ENCODE results near the gene CYB5RL.

CYB5RL gene

DNA sequence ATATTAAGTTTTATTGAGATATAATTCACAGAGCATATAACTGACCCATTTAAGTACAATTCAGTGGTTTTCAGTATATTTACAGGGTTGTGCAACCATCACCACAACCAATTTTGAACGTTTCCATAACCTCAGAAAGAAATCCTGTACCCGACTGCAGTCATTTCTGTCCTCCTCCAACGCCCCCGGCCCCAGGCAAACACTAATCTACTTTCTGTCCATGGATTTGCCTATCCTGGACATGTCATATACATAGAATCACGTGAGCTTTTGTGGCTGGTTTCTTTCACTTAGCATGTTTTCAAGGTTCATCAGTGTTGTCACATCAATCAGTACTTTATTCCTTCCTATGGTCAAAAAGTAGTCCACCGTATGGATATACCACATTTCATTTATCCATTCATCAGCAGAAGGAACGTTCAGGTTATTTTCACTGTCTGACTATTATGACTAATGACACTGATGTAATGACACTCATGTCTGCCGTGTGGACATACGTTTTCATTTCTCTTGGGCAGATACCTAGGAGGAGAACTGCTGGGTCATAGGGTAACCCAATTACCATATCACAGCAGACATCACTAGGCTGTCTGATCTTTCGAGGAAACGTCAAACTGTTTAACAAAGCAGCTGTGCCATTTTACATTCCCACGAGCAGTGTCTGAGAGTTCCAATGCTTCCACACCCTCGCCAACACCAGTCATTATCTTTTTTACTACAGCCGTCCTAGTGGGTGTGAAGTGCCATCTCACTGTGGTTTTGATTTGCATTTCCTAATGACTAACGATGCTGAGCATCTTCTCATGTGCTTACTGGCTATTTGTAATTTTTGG is 30.9 kb upstream of the CYB5RL start:
- H3K4me1 ChIP-seq (ENCODE audit: insufficient read depth, poor library complexity, severe bottlenecking) = no peaks in the 10 kb centered on the region
- H3K27me3 ChIP-seq (ENCODE audit: insufficient read depth, poor library complexity, severe bottlenecking) = no peaks in the 10 kb centered on the region
- no peak overlapping the region for H3K27ac ChIP-seq (ENCODE audit: poor library complexity, severe bottlenecking)
- DNase-seq (ENCODE audit: low spot score) = no peak
- H3K9me3 ChIP-seq (ENCODE audit: severe bottlenecking) = no peaks in the 10 kb centered on the region
- no peak for ATAC-seq (ENCODE audit: low read depth)
- H3K36me3 ChIP-seq (ENCODE audit: low read depth) = no peaks in the 10 kb centered on the region
- no peak overlapping the region for H3K4me3 ChIP-seq (ENCODE audit: severe bottlenecking)
- TF ChIP-seq, protein P1, sequence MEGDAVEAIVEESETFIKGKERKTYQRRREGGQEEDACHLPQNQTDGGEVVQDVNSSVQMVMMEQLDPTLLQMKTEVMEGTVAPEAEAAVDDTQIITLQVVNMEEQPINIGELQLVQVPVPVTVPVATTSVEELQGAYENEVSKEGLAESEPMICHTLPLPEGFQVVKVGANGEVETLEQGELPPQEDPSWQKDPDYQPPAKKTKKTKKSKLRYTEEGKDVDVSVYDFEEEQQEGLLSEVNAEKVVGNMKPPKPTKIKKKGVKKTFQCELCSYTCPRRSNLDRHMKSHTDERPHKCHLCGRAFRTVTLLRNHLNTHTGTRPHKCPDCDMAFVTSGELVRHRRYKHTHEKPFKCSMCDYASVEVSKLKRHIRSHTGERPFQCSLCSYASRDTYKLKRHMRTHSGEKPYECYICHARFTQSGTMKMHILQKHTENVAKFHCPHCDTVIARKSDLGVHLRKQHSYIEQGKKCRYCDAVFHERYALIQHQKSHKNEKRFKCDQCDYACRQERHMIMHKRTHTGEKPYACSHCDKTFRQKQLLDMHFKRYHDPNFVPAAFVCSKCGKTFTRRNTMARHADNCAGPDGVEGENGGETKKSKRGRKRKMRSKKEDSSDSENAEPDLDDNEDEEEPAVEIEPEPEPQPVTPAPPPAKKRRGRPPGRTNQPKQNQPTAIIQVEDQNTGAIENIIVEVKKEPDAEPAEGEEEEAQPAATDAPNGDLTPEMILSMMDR (IDR thresholded peaks at IDR 0.05; ENCODE audit: poor library complexity, severe bottlenecking) = no peak

DNA sequence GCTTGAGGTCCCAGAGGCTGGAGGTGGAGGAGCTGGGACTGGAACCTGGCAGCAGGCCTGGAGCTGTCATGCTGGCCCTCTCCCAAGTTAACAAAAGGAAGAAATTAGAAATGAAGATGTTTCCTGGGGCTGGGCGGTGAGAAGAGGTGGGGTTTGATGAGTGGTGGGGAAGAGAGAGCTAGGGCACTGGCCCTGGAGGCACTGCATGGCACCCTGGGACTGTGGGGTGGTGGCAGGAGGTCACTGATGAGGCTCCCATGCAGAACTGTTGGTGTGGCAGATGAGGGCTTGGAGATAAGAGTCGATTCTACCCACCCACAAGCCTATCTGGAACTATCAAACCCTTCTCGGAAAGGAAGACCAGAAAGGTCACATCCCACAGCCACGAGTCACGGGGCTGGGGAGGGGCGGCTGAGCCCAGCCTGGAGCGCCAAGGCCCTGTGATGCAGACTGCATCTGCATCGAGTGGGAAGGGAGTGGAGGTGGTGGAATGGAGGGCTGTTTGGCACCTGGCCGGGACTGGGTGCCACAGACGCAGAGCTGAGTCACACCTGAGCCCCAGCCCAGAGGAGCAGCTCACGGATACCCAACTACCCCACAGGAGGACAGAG is 29.6 kb upstream of the CYB5RL start:
- Histone ChIP-seq H3K4me1 (ENCODE audit: insufficient read depth, poor library complexity, severe bottlenecking) (no peaks in the 10 kb centered on the region), H3K27ac (ENCODE audit: poor library complexity, severe bottlenecking) (no peak overlapping the region), H3K36me3 (ENCODE audit: low read depth) (no peaks in the 10 kb centered on the region), H3K4me3 (ENCODE audit: severe bottlenecking) (no peak overlapping the region), H3K9me3 (ENCODE audit: severe bottlenecking) (no peaks in the 10 kb centered on the region), H3K27me3 (ENCODE audit: insufficient read depth, poor library complexity, severe bottlenecking) (no peaks in the 10 kb centered on the region)
- ATAC-seq (ENCODE audit: low read depth) (peak; percentile 57), DNase-seq (ENCODE audit: low spot score) (no peak)
- TF ChIP-seq, protein P1 (IDR thresholded peaks at IDR 0.05; ENCODE audit: poor library complexity, severe bottlenecking) = no peak

DNA sequence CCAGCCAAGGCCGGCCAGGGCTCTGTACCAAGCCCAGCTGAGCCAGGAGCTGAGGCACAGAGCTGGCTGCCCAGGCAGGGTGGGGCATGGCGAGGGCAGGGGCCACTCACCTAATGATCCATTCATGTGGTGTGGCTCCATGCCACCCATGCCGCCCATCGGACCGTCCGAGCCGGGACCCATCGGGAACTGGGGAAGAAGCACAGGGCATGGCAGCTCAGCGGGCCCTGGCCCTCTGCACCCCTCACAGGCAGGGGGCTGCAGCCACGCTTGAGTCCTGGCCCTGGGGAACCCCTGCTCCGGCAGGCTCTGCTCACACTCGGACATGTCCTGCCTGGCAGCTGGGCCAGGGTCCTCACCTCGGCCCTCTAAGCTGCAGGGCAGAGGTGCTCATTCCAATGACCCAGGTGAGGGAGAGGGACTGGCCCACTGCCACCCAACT is 28.8 kb upstream of the CYB5RL start:
- TF ChIP-seq, protein P1 (IDR thresholded peaks at IDR 0.05; ENCODE audit: poor library complexity, severe bottlenecking) = no peak
- Histone ChIP-seq H3K27ac (ENCODE audit: poor library complexity, severe bottlenecking) (no peak overlapping the region), H3K9me3 (ENCODE audit: severe bottlenecking) (no peaks in the 10 kb centered on the region), H3K27me3 (ENCODE audit: insufficient read depth, poor library complexity, severe bottlenecking) (no peaks in the 10 kb centered on the region), H3K4me1 (ENCODE audit: insufficient read depth, poor library complexity, severe bottlenecking) (no peaks in the 10 kb centered on the region), H3K4me3 (ENCODE audit: severe bottlenecking) (no peak overlapping the region), H3K36me3 (ENCODE audit: low read depth) (no peaks in the 10 kb centered on the region)
- DNase-seq (ENCODE audit: low spot score) (no peak), ATAC-seq (ENCODE audit: low read depth) (no peak; the same call in 2 of the 3 replicates)

DNA sequence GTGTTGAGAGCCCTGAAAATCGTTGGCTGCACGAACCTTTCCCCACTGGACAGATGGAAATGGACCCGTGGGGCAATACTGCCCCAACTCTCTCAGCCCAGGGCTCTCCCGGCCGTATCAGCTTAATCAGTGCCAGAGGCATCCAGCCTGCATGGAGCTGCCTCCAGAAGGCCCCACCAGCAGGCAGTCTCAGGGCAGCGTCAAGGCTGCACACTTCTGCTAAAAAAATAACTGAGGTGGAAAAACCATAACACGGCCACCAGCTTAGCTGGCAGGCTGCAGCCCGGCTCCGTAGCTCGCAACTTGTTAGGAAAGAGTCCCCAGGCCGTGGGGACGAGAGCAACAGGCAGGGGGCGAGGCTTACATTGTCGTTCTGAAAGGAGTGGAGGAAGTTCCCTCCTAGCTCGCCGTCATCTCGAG is 28.1 kb upstream of the CYB5RL start:
- DNase-seq (ENCODE audit: low spot score) (no peak), ATAC-seq (ENCODE audit: low read depth) (no peak)
- H3K9me3 ChIP-seq (ENCODE audit: severe bottlenecking) = no peaks in the 10 kb centered on the region
- H3K27me3 ChIP-seq (ENCODE audit: insufficient read depth, poor library complexity, severe bottlenecking) = no peaks in the 10 kb centered on the region
- H3K36me3 ChIP-seq (ENCODE audit: low read depth) = no peaks in the 10 kb centered on the region
- TF ChIP-seq, protein P1 (IDR thresholded peaks at IDR 0.05; ENCODE audit: poor library complexity, severe bottlenecking) = no peak
- H3K4me1 ChIP-seq (ENCODE audit: insufficient read depth, poor library complexity, severe bottlenecking) = no peaks in the 10 kb centered on the region
- H3K27ac ChIP-seq (ENCODE audit: poor library complexity, severe bottlenecking) = no peak overlapping the region
- H3K4me3 ChIP-seq (ENCODE audit: severe bottlenecking) = no peak overlapping the region
